Measurements from ENCODE around the gene LGR4. TPM values are rescaled to one million over a fixed set of nuclear protein-coding genes. Genes with fewer than 3 reads are reported as not detected.

The LGR4 gene
- total and polyA plus RNA-seq, 2 of the 13 experiments (the other 11 are each of a cell fraction or from before 2014, with no cell fraction given): 42.1 to 68.7 TPM

DNA sequence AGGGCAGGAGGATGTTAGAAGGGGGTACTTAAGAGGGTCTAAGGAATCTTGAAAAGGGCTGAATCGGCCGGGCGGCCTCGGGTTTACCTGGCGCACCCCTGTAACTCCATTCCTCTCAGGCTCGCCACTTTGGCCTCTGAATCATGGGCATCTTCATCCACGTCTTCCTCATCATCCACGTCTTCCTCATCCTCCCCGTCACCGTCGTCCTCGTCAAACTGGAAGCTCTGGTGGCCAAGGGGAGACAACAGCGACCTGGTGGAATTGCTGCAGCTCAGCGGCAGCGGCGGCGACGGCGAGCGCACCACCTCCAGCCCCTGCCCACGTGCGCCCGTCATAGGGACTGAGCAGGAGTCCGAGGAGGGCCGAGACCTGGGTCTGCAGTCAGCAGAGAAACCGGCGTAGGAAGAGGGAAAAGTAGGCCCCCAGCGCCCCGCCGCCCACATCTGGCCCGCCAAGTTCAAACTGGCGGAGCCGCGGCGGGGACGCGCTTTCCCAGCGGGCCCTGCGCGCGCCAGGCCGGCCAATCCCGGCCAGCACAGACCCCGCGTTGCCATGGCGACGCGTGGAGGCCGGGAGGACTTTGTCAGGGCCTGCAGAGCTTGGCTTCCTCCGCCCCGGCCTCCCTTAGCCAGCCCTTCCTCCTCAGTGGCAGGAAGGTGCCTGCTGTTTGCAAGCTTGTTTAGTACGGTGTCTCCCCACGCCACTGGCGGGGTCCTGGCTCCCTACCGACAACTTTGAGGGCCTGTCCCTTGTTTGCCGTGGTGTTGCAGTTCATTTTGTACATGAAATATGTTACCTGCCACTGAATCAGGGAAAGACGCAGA lies 109.6 kb downstream of the LGR4 start, which contains the start of gene CCDC34 (continued):
- TF ChIP-seq, protein P1, sequence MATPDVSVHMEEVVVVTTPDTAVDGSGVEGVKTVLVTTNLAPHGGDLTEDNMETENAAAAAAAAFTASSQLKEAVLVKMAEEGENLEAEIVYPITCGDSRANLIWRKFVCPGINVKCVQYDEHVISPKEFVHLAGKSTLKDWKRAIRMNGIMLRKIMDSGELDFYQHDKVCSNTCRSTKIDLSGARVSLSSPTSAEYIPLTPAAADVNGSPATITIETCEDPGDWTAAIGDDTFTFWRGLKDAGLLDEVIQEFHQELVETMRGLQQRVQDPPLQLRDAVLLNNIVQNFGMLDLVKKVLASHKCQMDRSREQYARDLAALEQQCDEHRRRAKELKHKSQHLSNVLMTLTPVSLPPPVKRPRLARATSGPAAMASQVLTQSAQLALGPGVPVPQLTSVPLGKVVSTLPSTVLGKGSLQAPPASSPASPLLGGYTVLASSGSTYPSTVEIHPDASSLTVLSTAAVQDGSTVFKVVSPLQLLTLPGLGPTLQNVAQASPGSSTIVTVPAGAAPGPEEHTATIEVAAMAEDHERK (CRISPR knock-in tag; IDR thresholded peaks at IDR 0.05; ENCODE audit: low read depth): no peak
- TF ChIP-seq CBFB (CRISPR knock-in tag; IDR thresholded peaks at IDR 0.05) (no peak; the same call in none of the 2 replicates), PITX1 (CRISPR knock-in tag; IDR thresholded peaks at IDR 0.05) (peak; percentile 71), ZBTB20 (CRISPR knock-in tag; IDR thresholded peaks at IDR 0.05; ENCODE audit: borderline replicate concordance, low read depth) (peak; percentile 40; the same call in 1 of the 2 replicates), MXD4 (CRISPR knock-in tag; IDR thresholded peaks at IDR 0.05) (peak; percentile 88), ARHGAP35 (CRISPR knock-in tag; IDR thresholded peaks at IDR 0.05; ENCODE audit: borderline replicate concordance) (peak; percentile 82; the same call in 1 of the 2 replicates), RNF2 (conservative IDR thresholded peaks at IDR 0.05; ENCODE audit: low read depth) (0 out of 2 replicates have a peak, but pooled peaks have one; percentile 57), ZNF563 (CRISPR knock-in tag; IDR thresholded peaks at IDR 0.05) (peak; percentile 86), ZNF275 (CRISPR knock-in tag; IDR thresholded peaks at IDR 0.05; ENCODE audit: borderline replicate concordance) (peak; percentile 83; the same call in 1 of the 2 replicates), KDM4B (CRISPR knock-in tag; IDR thresholded peaks at IDR 0.05) (peak; percentile 68; the same call in 1 of the 2 replicates), ZNF205 (CRISPR knock-in tag; IDR thresholded peaks at IDR 0.05) (0 out of 2 replicates have a peak, but pooled peaks have one; percentile 21), SNAPC4 (CRISPR knock-in tag; IDR thresholded peaks at IDR 0.05) (no peak)
- TF ChIP-seq, protein P2, sequence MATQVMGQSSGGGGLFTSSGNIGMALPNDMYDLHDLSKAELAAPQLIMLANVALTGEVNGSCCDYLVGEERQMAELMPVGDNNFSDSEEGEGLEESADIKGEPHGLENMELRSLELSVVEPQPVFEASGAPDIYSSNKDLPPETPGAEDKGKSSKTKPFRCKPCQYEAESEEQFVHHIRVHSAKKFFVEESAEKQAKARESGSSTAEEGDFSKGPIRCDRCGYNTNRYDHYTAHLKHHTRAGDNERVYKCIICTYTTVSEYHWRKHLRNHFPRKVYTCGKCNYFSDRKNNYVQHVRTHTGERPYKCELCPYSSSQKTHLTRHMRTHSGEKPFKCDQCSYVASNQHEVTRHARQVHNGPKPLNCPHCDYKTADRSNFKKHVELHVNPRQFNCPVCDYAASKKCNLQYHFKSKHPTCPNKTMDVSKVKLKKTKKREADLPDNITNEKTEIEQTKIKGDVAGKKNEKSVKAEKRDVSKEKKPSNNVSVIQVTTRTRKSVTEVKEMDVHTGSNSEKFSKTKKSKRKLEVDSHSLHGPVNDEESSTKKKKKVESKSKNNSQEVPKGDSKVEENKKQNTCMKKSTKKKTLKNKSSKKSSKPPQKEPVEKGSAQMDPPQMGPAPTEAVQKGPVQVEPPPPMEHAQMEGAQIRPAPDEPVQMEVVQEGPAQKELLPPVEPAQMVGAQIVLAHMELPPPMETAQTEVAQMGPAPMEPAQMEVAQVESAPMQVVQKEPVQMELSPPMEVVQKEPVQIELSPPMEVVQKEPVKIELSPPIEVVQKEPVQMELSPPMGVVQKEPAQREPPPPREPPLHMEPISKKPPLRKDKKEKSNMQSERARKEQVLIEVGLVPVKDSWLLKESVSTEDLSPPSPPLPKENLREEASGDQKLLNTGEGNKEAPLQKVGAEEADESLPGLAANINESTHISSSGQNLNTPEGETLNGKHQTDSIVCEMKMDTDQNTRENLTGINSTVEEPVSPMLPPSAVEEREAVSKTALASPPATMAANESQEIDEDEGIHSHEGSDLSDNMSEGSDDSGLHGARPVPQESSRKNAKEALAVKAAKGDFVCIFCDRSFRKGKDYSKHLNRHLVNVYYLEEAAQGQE (IDR thresholded peaks at IDR 0.05; ENCODE audit: borderline replicate concordance in 1 of 2, low read depth in 1 of 2, low read length in 2 of 2): peak in 1 of 2 experiments; percentile 35; a peak in 1 of 4 replicates
- TF ChIP-seq, protein P3, sequence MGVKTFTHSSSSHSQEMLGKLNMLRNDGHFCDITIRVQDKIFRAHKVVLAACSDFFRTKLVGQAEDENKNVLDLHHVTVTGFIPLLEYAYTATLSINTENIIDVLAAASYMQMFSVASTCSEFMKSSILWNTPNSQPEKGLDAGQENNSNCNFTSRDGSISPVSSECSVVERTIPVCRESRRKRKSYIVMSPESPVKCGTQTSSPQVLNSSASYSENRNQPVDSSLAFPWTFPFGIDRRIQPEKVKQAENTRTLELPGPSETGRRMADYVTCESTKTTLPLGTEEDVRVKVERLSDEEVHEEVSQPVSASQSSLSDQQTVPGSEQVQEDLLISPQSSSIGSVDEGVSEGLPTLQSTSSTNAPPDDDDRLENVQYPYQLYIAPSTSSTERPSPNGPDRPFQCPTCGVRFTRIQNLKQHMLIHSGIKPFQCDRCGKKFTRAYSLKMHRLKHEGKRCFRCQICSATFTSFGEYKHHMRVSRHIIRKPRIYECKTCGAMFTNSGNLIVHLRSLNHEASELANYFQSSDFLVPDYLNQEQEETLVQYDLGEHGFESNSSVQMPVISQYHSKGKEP (CRISPR knock-in tag; IDR thresholded peaks at IDR 0.05): no peak

Data from HepG2 (cell line).